NAMALWA (cell line): ENCODE data around the gene MRPL34.
A peak's percentile ranks its signal among the peaks of the same experiment; 100 is the strongest.
"Not testable (repeated sequence)": the region's sequence is repeated elsewhere in the genome, so short reads cannot be mapped to it uniquely, and the experiment has no call there.

Experiments
- DNase-seq: peaks from one replicate; pipeline ENCODE4 v3.0.0-alpha.2; 2015; ENCODE audit warnings: low spot score

The MRPL34 gene

GRCh38 chr19:17305517-17306284 lies at the start of gene MRPL34:
Gene MRPL34 (plus strand): TSS chr19:17305872. CDS start chr19:17305893, 21 bp downstream.
- DNase-seq, result peak; percentile 100

GRCh38 chr19:17256130-17256529 lies 49.5 kb upstream of the MRPL34 start:
- DNase-seq, result no peak

DNA sequence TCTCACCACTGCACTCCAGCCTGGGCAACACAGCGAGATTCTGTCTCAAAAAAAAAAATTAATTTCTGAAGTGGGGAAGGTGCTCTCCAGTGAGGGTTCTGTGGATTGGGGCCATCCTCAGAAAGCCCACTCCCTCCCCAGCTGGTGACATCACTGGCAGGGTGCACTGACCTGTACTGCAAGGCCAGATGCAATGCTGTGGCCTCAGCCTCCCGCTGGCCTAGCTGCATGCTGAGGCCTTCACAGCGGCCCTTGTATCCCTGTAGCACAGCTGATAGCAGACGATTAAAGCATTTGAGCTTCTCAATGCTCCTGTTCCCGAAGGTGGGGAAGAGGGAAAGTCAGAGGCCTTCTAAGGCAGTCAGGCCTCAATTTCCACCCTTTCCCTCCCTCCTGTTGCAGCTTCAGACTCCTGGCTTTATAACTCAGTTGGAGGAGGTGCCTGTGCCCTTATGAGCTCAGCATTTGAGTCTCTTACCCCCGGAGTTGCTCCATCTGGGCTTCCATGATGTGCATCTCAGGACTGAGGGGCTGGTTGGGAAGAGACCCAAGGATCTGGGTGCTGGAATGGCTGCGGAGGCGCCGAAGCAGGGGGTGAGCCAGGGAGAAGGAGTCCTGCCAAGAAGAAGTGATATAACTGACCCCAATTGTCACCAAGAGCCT lies 46.4 kb upstream of the MRPL34 start:
- no peak for DNase-seq

- no peak for DNase-seq
Observed at GRCh38 chr19:17259934-17260333, 45.7 kb upstream of the MRPL34 start.

DNA sequence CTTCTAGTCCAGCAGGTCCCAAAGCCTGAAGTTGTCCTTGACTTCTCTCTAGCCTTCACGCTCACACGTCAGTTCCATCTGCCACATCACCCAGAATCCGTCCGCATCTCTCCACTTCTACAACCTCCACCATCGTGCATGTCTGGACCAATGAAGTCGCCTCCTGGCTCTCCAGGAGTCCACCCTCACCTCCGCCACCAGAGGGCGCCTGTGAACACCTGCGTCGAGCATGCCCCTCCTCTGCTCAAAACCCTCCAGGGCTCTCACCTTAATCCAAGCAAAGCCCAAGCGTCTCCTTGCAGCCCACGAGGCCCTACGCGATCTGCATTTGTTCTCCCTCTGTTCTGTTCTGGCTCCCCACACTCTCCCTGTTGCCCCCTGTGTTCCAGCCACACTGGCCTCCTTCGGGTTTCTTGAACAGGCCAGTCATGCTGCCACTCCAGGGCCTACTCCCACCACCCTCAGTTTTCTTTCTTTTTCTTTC lies 44.8 kb upstream of the MRPL34 start:
- peak; percentile 96 for DNase-seq

DNA sequence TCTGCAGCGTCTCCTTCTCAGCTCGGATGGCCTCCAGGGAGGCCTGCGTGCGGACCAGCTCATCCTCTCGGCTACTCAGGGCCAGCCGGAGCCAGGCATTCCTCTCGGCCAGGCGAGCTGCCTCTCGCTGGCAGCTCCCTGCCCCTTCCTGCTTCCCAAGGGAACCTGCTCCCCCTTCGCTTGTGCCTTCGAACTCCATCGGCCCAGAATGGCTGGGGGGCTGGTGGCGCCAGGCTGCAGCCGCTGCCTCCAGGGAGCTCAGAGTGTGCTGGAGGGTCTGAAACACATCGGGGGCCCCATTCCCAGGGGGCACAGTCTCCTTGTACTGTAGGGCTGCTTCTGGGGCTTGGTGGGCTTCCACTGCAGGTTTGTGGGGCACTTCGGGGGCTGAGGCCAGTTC lies 43.1 kb upstream of the MRPL34 start:
- DNase-seq, result no peak

- DNase-seq, result no peak
Observed at GRCh38 chr19:17263712-17264640, 41.7 kb upstream of the MRPL34 start.

- DNase-seq, result no peak
Observed at GRCh38 chr19:17264641-17264979, 41.1 kb upstream of the MRPL34 start, which contains the start of gene USHBP1. Gene USHBP1 (minus strand): TSS chr19:17264745. CDS start chr19:17264299, 446 bp downstream.

- DNase-seq, result no peak
Observed at GRCh38 chr19:17266026-17266425, 39.6 kb upstream of the MRPL34 start.

GRCh38 chr19:17266589-17266974 lies 39.1 kb upstream of the MRPL34 start:
- no peak for DNase-seq

DNA sequence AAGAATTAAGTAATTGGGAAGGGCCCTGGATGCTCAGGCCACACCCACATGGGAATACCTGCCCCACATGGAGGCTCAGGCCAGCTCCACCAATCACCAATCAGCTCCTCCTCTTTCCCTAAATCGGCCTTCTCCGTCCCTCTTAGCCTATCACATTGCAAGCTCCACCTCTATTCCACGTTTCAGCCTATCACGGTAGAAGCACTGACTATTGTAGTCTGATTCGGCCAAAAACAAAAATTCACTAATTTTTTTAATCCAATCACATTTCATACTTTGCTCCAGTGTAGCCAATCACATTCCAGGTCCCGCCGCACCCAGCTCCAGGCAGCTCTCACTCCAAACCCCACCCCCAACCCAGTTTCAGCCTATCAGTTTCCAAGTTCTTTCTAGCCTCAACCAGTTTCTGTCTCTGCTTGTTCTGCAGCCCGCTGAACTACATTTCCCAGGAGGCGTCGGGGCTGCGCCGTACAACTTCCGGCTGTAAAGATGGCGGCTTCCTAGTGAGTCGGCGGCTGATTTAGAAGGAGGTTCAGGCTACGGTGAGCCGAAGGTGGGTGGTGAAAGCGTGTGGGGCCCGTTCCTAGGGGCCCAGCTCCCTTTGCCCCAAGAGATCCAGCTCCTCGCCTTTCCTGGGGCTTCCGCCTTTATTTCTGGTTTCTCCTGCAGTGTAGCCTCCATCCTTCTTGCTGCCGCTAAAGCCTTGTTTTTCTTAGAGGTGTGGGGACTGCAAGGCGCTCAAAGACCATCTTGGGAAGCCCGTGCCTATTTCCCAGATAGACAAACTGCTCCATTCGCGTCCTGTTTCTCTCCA lies 38.5 kb upstream of the MRPL34 start, which contains the start of gene BABAM1:
BABAM1 (plus strand) TSS at position 469 of the 814 bp plus-strand sequence. CDS start 1,364 bp downstream, outside the sequence.
- peak; percentile 100 for DNase-seq

- no peak for DNase-seq
Observed at GRCh38 chr19:17268754-17269153, 36.9 kb upstream of the MRPL34 start.

DNA sequence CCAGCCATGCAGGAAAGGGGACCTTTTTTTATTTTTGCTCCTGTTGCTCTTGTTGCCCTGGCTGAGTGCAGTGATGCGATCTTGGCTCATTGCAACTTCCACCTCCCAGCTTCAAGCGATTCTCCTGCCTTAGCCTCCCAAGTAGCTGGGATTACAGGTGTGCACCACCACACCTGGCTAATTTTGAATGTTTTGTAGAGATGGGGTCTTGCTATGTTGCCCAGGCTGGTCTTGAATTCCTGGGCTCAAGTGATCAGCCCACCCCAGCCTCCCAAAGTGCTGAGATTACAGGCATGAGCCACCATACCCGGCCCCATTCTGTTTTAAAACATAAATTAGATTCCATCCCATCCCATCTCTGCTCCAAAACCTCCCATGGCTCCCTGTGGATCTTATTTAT lies 30.8 kb upstream of the MRPL34 start:
- not testable (repeated sequence) for DNase-seq

DNA sequence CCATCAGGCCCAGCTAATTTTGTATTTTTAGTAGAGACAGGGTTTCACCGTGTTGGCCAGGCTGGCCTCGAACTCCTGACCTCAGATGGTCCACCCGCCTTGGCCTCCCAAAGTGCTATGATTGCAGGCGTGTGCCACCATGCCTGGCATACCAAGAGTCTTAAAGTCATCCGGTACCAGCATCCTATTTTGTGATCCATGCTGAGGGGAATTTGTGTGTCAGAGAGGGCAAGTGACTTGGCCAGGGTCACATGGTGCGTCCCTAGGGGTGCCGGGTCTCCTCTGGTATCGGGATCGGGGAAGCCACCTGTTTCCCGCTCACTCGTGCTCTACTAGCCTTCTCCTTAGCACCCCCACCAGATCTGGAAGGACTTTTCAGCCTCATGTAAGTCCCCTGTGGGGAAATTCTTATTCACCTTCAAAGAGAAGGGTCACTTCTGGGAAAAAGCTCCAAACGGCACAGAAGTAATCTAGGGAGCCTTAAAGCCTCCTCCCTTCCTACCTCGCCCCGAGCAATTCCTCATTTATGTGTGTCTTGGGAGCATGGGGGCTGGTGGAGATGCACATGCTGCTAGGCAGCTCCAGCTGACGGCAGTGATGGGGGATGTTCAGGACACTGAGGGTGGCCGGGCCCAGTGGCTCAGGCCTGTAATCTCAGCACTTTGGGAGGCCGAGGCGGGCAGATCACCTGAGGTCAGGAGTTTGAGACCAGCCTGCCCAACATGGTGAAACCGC lies 30.1 kb upstream of the MRPL34 start:
- no peak for DNase-seq

DNA sequence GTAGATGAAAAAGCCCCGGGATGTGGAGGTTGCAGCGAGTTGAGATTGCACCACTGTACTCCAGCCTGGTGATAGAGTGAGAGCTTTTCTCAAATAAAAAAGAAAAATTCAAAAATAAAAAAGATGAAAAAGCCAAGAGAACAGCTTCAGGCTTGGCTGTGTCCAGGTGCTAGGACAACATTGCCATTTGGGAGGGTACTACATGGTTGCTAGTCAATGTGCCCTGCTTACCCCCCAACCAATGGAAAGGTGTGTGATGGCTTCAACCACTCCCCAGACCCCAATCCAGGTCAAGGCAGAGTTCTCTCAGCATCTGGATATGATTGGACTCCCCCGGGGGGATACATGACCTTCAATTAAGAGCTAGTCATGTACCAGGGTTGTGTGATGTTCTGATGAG lies 26.2 kb upstream of the MRPL34 start:
- no peak for DNase-seq

DNA sequence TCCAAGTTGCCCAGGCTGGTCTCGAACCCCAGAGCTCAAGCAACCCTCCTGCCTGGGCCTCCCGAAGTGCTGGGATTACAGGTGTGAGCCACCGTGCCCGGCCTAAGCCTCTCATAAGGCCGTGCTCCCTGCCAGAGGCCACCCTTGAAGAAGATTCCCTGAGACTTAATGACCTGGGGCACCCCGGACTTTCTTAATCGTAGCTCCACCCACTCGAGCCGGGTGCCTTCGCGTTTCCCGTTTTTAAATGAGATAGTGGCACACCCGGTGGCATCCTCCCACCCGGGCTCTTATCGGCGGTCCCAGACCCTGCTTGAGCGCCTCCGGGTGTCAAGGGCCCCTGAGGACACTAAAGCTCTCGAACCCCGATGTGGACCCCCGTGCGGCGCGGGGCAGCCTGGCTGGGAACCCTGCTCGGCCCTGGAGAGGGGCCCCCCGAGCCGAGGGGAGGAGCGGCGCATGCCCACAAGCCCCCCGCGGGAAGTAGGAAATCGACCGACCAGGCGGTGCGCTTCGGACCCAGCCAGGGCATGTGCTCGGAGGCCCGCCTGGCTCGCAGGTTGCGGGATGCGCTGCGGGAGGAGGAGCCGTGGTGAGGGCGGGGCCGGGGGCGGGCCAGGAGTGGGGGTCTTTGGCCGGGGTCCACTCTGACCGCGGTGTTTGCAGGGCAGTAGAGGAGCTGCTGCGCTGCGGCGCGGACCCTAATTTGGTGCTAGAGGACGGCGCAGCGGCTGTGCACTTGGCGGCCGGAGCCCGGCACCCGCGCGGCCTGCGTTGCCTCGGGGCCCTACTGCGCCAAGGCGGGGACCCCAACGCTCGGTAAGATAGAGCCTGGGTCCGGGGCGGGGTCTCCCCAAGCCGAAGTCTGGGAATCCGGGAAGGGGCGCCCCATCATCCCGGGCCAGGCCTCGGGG lies 24.0 kb upstream of the MRPL34 start, which contains the start of gene ANKLE1:
ANKLE1 (plus strand) TSS at position 511 of the 914 bp plus-strand sequence; CDS start at position 531, 20 bp downstream.
- DNase-seq, result peak; percentile 90

- peak; percentile 93 for DNase-seq
Observed at GRCh38 chr19:17282488-17283125, 23.1 kb upstream of the MRPL34 start.

DNA sequence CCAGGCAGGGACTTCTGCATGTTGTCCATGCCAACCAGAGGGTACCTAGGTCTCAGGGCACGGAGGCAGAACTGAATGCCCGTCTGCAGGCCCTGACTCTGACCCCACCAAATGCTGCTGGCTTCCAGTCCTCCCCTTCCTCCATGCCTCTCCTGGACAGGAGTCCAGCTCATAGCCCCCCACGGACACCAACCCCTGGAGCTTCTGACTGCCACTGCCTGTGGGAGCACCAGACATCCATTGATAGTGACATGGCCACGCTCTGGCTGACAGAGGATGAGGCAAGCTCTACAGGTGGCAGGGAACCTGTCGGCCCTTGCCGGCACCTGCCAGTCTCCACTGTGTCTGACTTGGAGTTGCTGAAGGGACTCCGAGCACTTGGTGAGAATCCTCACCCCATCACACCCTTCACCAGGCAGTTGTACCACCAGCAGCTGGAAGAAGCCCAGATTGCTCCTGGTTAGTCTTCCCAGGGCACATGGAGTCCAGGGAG lies 22.1 kb upstream of the MRPL34 start:
- no peak for DNase-seq
